GM23338 (cell line): ENCODE data around the gene KCTD8.

Experiments used
- EZH2 ChIP-seq: fragments of 200-600 bp; sonication (generic); IDR thresholded peaks from one replicate; pipeline ENCODE4 v1.8.0; 2017; ENCODE audit warnings: antibody characterized with exemption, mild to moderate bottlenecking, low read depth; ENCODE audit not compliant: unreplicated experiment
- EZH2phosphoT487 ChIP-seq: fragments of 200-600 bp; sonication (generic); IDR thresholded peaks from one replicate; pipeline ENCODE4 v1.8.1; 2018; ENCODE audit warnings: antibody characterized with exemption; ENCODE audit not compliant: unreplicated experiment

- TF ChIP-seq EZH2 (no peak), EZH2phosphoT487 (no peak)
Observed at GRCh38 chr4:44162538-44163270, 285.9 kb downstream of the KCTD8 start.
